OCI-LY7 (cell line): Measurements from ENCODE around the gene PSMG3. TPM values are rescaled to one million over a fixed set of nuclear protein-coding genes. Genes with fewer than 3 reads are reported as not detected.

Experiments used
- BruUV-seq: library from RNA; stranded (reverse); fragments of 400-500 nt; replicated peaks from 2 replicates; lab custom pipeline; 2021; lab: Mats Ljungman, UMichigan
- CTCF ChIA-PET: fragments of 300-600 bp; sonication (Branson Sonifier 250); formaldehyde crosslinking; loops from one replicate; lab custom pipeline; 2022; ENCODE audit warnings: antibody characterized with exemption; ENCODE audit not compliant: unreplicated experiment; lab: Charles Lee
- POLR2A ChIA-PET: fragments of 300-600 bp; sonication (Branson Sonifier 250); formaldehyde crosslinking; loops from one replicate; lab custom pipeline; 2022; ENCODE audit warnings: antibody characterized with exemption; lab: Charles Lee
- DNase-seq: peaks from one replicate; pipeline ENCODE4 v3.0.0-alpha.2; 2015; ENCODE audit warnings: low spot score
- H2AFZ ChIP-seq: fragments of 200-600 bp; sonication (generic), shearing (Covaris generic); 2 replicates; pipeline ENCODE4 v1.6.1; 2014; ENCODE audit warnings: mild to moderate bottlenecking, antibody characterized with exemption, low read length, moderate library complexity
- H3K27ac ChIP-seq: fragments of 200-600 bp; sonication (generic); 2 replicates; pipeline ENCODE4 v1.5.1; 2014; ENCODE audit warnings: mixed run types, low read depth, mild to moderate bottlenecking, moderate library complexity, low read length, inconsistent platforms; ENCODE audit not compliant: poor library complexity, severe bottlenecking
- H3K36me3 ChIP-seq: fragments of 200-600 bp; sonication (generic); 2 replicates; pipeline ENCODE4 v1.6.1; 2014; ENCODE audit warnings: mild to moderate bottlenecking, antibody characterized with exemption, low read length, moderate library complexity, mixed read lengths; ENCODE audit not compliant: insufficient read depth
- H3K4me1 ChIP-seq: fragments of 200-600 bp; sonication (generic); 2 replicates; pipeline ENCODE4 v1.5.1; 2014; ENCODE audit warnings: mild to moderate bottlenecking, low read length; ENCODE audit not compliant: insufficient read depth, poor library complexity, severe bottlenecking
- H3K4me2 ChIP-seq: fragments of 200-600 bp; sonication (generic); 2 replicates; pipeline ENCODE4 v1.6.1; 2014; ENCODE audit warnings: mild to moderate bottlenecking, low read length
- H3K4me3 ChIP-seq: fragments of 200-600 bp; sonication (generic); 2 replicates; pipeline ENCODE4 v1.5.1; 2014; ENCODE audit warnings: mild to moderate bottlenecking, low read depth, low read length; ENCODE audit not compliant: poor library complexity, severe bottlenecking
- H3K79me2 ChIP-seq: fragments of 200-600 bp; sonication (generic); 2 replicates; pipeline ENCODE4 v1.6.1; 2016; ENCODE audit warnings: low read depth, mild to moderate bottlenecking, low read length, moderate library complexity, mixed read lengths; ENCODE audit not compliant: insufficient read depth
- H3K9me2 ChIP-seq: fragments of 200-600 bp; sonication (generic); 2 replicates; pipeline ENCODE4 v1.6.1; 2016; ENCODE audit warnings: mild to moderate bottlenecking, low read length, mixed read lengths; ENCODE audit not compliant: insufficient read depth
- H3K9me3 ChIP-seq: fragments of 200-600 bp; sonication (generic); 2 replicates; pipeline ENCODE4 v1.6.1; 2014; ENCODE audit warnings: mild to moderate bottlenecking, mixed run types, low read length, mixed read lengths
- H4K20me1 ChIP-seq: fragments of 200-600 bp; sonication (generic); 2 replicates; pipeline ENCODE4 v1.6.1; 2014; ENCODE audit warnings: mild to moderate bottlenecking, antibody characterized with exemption, low read length, moderate library complexity, mixed read lengths; ENCODE audit not compliant: insufficient read depth
- CTCF ChIP-seq: fragments of 200-600 bp; sonication (generic); conservative IDR thresholded peaks from 2 replicates; pipeline ENCODE4 v1.5.1; 2014; ENCODE audit warnings: mild to moderate bottlenecking, antibody characterized with exemption, low read length, moderate library complexity, mixed read lengths
- EZH2phosphoT487 ChIP-seq: fragments of 200-600 bp; sonication (generic); IDR thresholded peaks from 2 replicates; pipeline ENCODE4 v1.6.1; 2018; ENCODE audit warnings: low read depth, borderline replicate concordance, mild to moderate bottlenecking, mixed run types, antibody characterized with exemption, low read length, moderate library complexity, mixed read lengths
- intact Hi-C: fragments of 100-400 bp; cut with micrococcal nuclease; formaldehyde crosslinking; loops from one replicate; pipeline ENCODE4 v1.10.0; 2022; ENCODE audit not compliant: unreplicated experiment
- total RNA-seq, 2 experiments: library from RNA; depleted of rRNA in 1 of 2; stranded (reverse); fragments of >200 nt in 1 of 2; shearing (Covaris generic) in 1 of 2; gene quantifications; 2 replicates each; pipeline ENCODE4 v1.2.3, GENCODE V29; 2014 to 2022

Gene PSMG3
- total RNA-seq, 2 experiments from 2014 or later, result 63.7 to 129 TPM

GRCh38 chr7:1576521-1577253 is 6.9 kb upstream of the PSMG3 start:
- H3K4me3 ChIP-seq, result no peak overlapping the region
- intact Hi-C loops, result loop anchor here (5.0 to 10.0 kb wide), 3 partner anchors 88 to 778 kb away; partner anchors contain the start of gene EIF3B
- no peaks in the 10 kb centered on the region for H3K9me2 ChIP-seq
- POLR2A ChIA-PET, result no interaction called here
- no TSS peak for BruUV-seq
- H3K79me2 ChIP-seq, result no peaks in the 10 kb centered on the region
- TF ChIP-seq CTCF, result no peak
- TF ChIP-seq EZH2phosphoT487, result no peak
- no peak for DNase-seq
- H2AFZ ChIP-seq, result no peak overlapping the region
- CTCF ChIA-PET, result interaction anchor here (0.6 kb wide), 1 partner anchor 491 kb away, joined by 7 read pairs; no protein-coding TSS in a partner anchor
- no peaks in the 10 kb centered on the region for H3K4me1 ChIP-seq
- no peak overlapping the region for H3K27ac ChIP-seq
- no peaks in the 10 kb centered on the region for H3K36me3 ChIP-seq
- no peaks in the 10 kb centered on the region for H3K9me3 ChIP-seq
- H4K20me1 ChIP-seq, result no peaks in the 10 kb centered on the region
- no peak overlapping the region for H3K4me2 ChIP-seq

- BruUV-seq, result no TSS peak
- Histone ChIP-seq H3K36me3 (no peaks in the 10 kb centered on the region), H3K4me1 (peaks cover 6% of the 10 kb centered on the region), H3K4me2 (no peak overlapping the region), H3K9me3 (no peaks in the 10 kb centered on the region), H3K79me2 (peaks cover 4% of the 10 kb centered on the region; the same call in 1 of the 2 replicates), H4K20me1 (no peaks in the 10 kb centered on the region), H3K27ac (no peak overlapping the region), H3K9me2 (no peaks in the 10 kb centered on the region), H2AFZ (no peak overlapping the region), H3K4me3 (no peak overlapping the region)
- POLR2A ChIA-PET, result no interaction called here
- intact Hi-C loops, result loop anchor here (5.0 to 10.0 kb wide), 3 partner anchors 89 to 779 kb away; partner anchors contain the start of gene EIF3B
- DNase-seq, result no peak
- TF ChIP-seq CTCF, result no peak
- TF ChIP-seq EZH2phosphoT487, result no peak
- CTCF ChIA-PET, result no interaction called here
Measured at GRCh38 chr7:1575809-1576208, 6.0 kb upstream of the PSMG3 start.

GRCh38 chr7:1572111-1572822 is 2.4 kb upstream of the PSMG3 start:
- Histone ChIP-seq H3K9me3 (no peaks in the 10 kb centered on the region), H3K4me3 (no peak overlapping the region), H3K27ac (no peak overlapping the region), H3K4me1 (peaks cover 27% of the 10 kb centered on the region), H3K9me2 (no peaks in the 10 kb centered on the region), H3K36me3 (peaks cover 8% of the 10 kb centered on the region), H2AFZ (no peak overlapping the region), H3K79me2 (peaks cover 17% of the 10 kb centered on the region; the same call in 1 of the 2 replicates), H4K20me1 (no peaks in the 10 kb centered on the region), H3K4me2 (no peak overlapping the region)
- intact Hi-C loops, result loop anchor here (10.0 kb wide), 2 partner anchors 93 to 783 kb away; partner anchors contain the start of gene EIF3B
- TF ChIP-seq CTCF (no peak), EZH2phosphoT487 (no peak)
- CTCF ChIA-PET, result no interaction called here
- no TSS peak for BruUV-seq
- POLR2A ChIA-PET, result no interaction called here
- no peak for DNase-seq
